A673 (cell line): ENCODE results near the gene ATL1. TPM values are rescaled to one million over a fixed set of nuclear protein-coding genes. Genes with fewer than 3 reads are reported as not detected.

Experiments
- Bru-seq: library from RNA; stranded (reverse); fragments of 400-500 nt; gene quantifications from one replicate; lab custom pipeline; 2021; lab: Mats Ljungman, UMichigan
- BruChase-seq, 2 experiments: library from RNA; stranded (reverse); fragments of 400-500 nt; gene quantifications; one replicate each; lab custom pipeline; 2021; lab: Mats Ljungman, UMichigan
- BruUV-seq: library from RNA; stranded (reverse); fragments of 400-500 nt; replicated peaks from 2 replicates; lab custom pipeline; 2021; lab: Mats Ljungman, UMichigan
- CTCF ChIA-PET: fragments of 300-600 bp; sonication (Branson Sonifier 250); formaldehyde crosslinking; loops from one replicate; lab custom pipeline; 2022; ENCODE audit warnings: antibody characterized with exemption; lab: Charles Lee
- POLR2A ChIA-PET: fragments of 300-600 bp; sonication (Branson Sonifier 250); formaldehyde crosslinking; loops from one replicate; lab custom pipeline; 2022; ENCODE audit warnings: antibody characterized with exemption; ENCODE audit not compliant: low non-redundant PET; lab: Charles Lee
- DNase-seq: peaks from one replicate; pipeline ENCODE4 v3.0.0-alpha.2; 2015; ENCODE audit warnings: low spot score
- H3K27ac ChIP-seq: fragments of 200-600 bp; sonication (generic); 2 replicates; pipeline ENCODE4 v1.5.1; 2016; ENCODE audit warnings: mixed run types, low read depth, mild to moderate bottlenecking, mixed read lengths, antibody characterized with exemption, low read length; ENCODE audit not compliant: poor library complexity, severe bottlenecking
- H3K27me3 ChIP-seq: fragments of 200-600 bp; sonication (generic); replicated peaks from 2 replicates; pipeline ENCODE4 v1.6.1; 2017; ENCODE audit warnings: mixed run types, low read depth, mild to moderate bottlenecking, mixed read lengths, antibody characterized with exemption, low read length; ENCODE audit not compliant: insufficient read depth, poor library complexity
- H3K36me3 ChIP-seq: fragments of 200-600 bp; sonication (generic); 2 replicates; pipeline ENCODE4 v1.6.1; 2016; ENCODE audit warnings: mixed run types, mild to moderate bottlenecking, mixed read lengths, antibody characterized with exemption, low read length; ENCODE audit not compliant: insufficient read depth, poor library complexity, severe bottlenecking
- H3K4me1 ChIP-seq: fragments of 200-600 bp; sonication (generic); 2 replicates; pipeline ENCODE4 v1.6.1; 2017; ENCODE audit warnings: mixed run types, mild to moderate bottlenecking, mixed read lengths, antibody characterized with exemption, low read length; ENCODE audit not compliant: insufficient read depth, poor library complexity, severe bottlenecking
- H3K4me3 ChIP-seq: fragments of 200-600 bp; sonication (generic); 2 replicates; pipeline ENCODE4 v1.5.1; 2016; ENCODE audit warnings: low read depth, mixed run types, mild to moderate bottlenecking, mixed read lengths, low read length; ENCODE audit not compliant: poor library complexity, severe bottlenecking
- H3K9me3 ChIP-seq: fragments of 200-600 bp; sonication (generic); 2 replicates; pipeline ENCODE4 v1.6.1; 2016; ENCODE audit warnings: mixed run types, low read depth, mild to moderate bottlenecking, mixed read lengths, antibody characterized with exemption, low read length; ENCODE audit not compliant: poor library complexity, severe bottlenecking
- CTCF ChIP-seq: fragments of 300-800, 200-600 bp; sonication (generic); conservative IDR thresholded peaks from 2 replicates; pipeline ENCODE4 v1.5.1; 2017; ENCODE audit warnings: low read depth, mild to moderate bottlenecking, antibody characterized with exemption, low read length, moderate library complexity, mixed read lengths
- EZH2 ChIP-seq: fragments of 200-600 bp; sonication (generic); IDR thresholded peaks from 2 replicates; pipeline ENCODE4 v1.6.1; 2017; ENCODE audit warnings: borderline replicate concordance, low read depth, mild to moderate bottlenecking, mixed read lengths, antibody characterized with exemption, low read length; ENCODE audit not compliant: poor library complexity, severe bottlenecking
- intact Hi-C: fragments of 100-400 bp; cut with micrococcal nuclease; formaldehyde crosslinking; loops from one replicate; pipeline ENCODE4 v1.10.0; 2022; ENCODE audit not compliant: unreplicated experiment
- long read RNA-seq: library from polyadenylated mRNA; stranded (forward); transcript quantifications from one replicate; pipeline ENCODE4 v2.0.0, GENCODE V29; 2022
- total RNA-seq: library from RNA; stranded (reverse); gene quantifications from 2 replicates; pipeline ENCODE4 v1.2.3, GENCODE V29; 2021

ATL1 gene
- 9.8 and 11.4 TPM in 2 replicates for total RNA-seq
- Bru-seq, nascent RNA: percentile 62 among the genes with signal in this experiment
- BruChase-seq, experiment 1, labeled RNA remaining after a 2-hour chase: percentile 50 among the genes with signal in this experiment
- percentile 44 among the genes with signal in this experiment for BruChase-seq, experiment 2, labeled RNA remaining after a 6-hour chase
- long read RNA-seq, partial matches to known transcripts: 22 of 28 reads
- long read RNA-seq, other reads (novel, unspliced or antisense): 6 of 28 reads

GRCh38 chr14:50559990-50560930 is at the start of gene ATL1:
Gene ATL1 (plus strand): TSS chr14:50560145. CDS start chr14:50560266, 121 bp downstream.
- intact Hi-C loops: no loop called here
- DNase-seq: peak; percentile 87
- ChIA-PET POLR2A (interaction anchor here (0.5 to 0.6 kb wide), 3 partner anchors 305 to 1062 kb away, joined by 3 read pairs; no protein-coding TSS in a partner anchor), CTCF (interaction anchor here (0.5 to 1.4 kb wide), 5 partner anchors 10 to 707 kb away, joined by 3 to 7 read pairs (median 4); no protein-coding TSS in a partner anchor)
- peak within 1 kb of the TSS; percentile 80 for H3K27ac ChIP-seq
- peak; percentile 14; the same call in 1 of the 2 replicates for TF ChIP-seq CTCF
- no peak for TF ChIP-seq EZH2
- no peaks in the 10 kb centered on the region for H3K36me3 ChIP-seq
- no peaks in the 10 kb centered on the region for H3K27me3 ChIP-seq
- H3K9me3 ChIP-seq: no peaks in the 10 kb centered on the region
- peak within 1 kb of the TSS; percentile 86 for H3K4me3 ChIP-seq
- TSS peak; percentile 63 for BruUV-seq
- peaks cover 10% of the 10 kb centered on the region for H3K4me1 ChIP-seq

GRCh38 chr14:50510157-50510556 is 49.8 kb upstream of the ATL1 start:
- DNase-seq: no peak
- H3K4me3 ChIP-seq: no peak overlapping the region
- H3K9me3 ChIP-seq: no peaks in the 10 kb centered on the region
- CTCF ChIA-PET: no interaction called here
- no TSS peak for BruUV-seq
- intact Hi-C loops: no loop called here
- H3K4me1 ChIP-seq: no peaks in the 10 kb centered on the region
- H3K27ac ChIP-seq: no peak overlapping the region
- TF ChIP-seq CTCF: no peak
- TF ChIP-seq EZH2: no peak
- H3K36me3 ChIP-seq: peaks cover under 1% of the 10 kb centered on the region
- no peaks in the 10 kb centered on the region for H3K27me3 ChIP-seq
- POLR2A ChIA-PET: no interaction called here

DNA sequence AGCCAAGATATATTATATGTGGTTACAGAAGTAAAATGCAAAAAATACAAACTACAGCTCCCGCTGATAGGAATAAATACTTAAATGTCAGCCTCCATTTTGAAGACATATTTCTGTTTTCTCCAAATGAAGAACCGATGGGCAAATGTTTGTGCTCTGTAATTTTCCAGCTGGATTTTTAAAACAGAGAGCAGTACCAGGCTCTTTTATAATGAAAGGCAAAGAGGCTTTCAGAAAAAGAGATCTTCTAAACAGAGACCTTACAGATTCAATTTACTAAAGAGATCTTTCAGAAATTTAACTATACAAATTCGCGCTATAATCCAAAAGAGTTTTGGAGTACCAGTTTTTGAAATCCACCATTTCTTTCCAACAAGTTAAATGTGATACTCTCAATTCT is 47.5 kb upstream of the ATL1 start:
- no TSS peak for BruUV-seq
- CTCF ChIA-PET: no interaction called here
- TF ChIP-seq EZH2 (no peak), CTCF (no peak)
- Histone ChIP-seq H3K27me3 (no peaks in the 10 kb centered on the region), H3K27ac (no peak overlapping the region), H3K9me3 (no peaks in the 10 kb centered on the region), H3K36me3 (no peaks in the 10 kb centered on the region), H3K4me3 (no peak overlapping the region), H3K4me1 (no peaks in the 10 kb centered on the region)
- no peak for DNase-seq
- intact Hi-C loops: no loop called here
- POLR2A ChIA-PET: no interaction called here
